IPS DF 6.9 (cell line): ENCODE measurements around the gene RHNO1.
A peak's percentile ranks its signal among the peaks of the same experiment; 100 is the strongest.

Experiments used
- DNase-seq: peaks from one replicate; pipeline ENCODE4 v3.0.0-alpha.2; 2013; ENCODE audit warnings: low read depth, low spot score
- H3K27ac ChIP-seq: one replicate; pipeline ENCODE4 v1.5.1; 2013; ENCODE audit warnings: low read length, control low read depth
- H3K27me3 ChIP-seq: 2 replicates; pipeline ENCODE4 v1.6.1; 2013; ENCODE audit warnings: mild to moderate bottlenecking, low read length; ENCODE audit not compliant: control insufficient read depth, insufficient read depth
- H3K36me3 ChIP-seq: 2 replicates; pipeline ENCODE4 v1.6.1; 2013; ENCODE audit warnings: low read length; ENCODE audit not compliant: control insufficient read depth, insufficient read depth
- H3K4me1 ChIP-seq: 2 replicates; pipeline ENCODE4 v1.6.1; 2013; ENCODE audit warnings: low read length; ENCODE audit not compliant: control insufficient read depth, insufficient read depth
- H3K4me3 ChIP-seq: 2 replicates; pipeline ENCODE4 v1.5.1; 2013; ENCODE audit warnings: mild to moderate bottlenecking, low read length
- H3K9me3 ChIP-seq: 2 replicates; pipeline ENCODE4 v1.6.1; 2013; ENCODE audit warnings: low read length, inconsistent platforms; ENCODE audit not compliant: control insufficient read depth, insufficient read depth
- WGBS: extraction: QIAGEN DNeasy Blood & Tissue Kit; methylation state at CpG from one replicate; pipeline ENCODE4 v1.1.7; 2013; ENCODE audit warnings: mixed read lengths, missing lambda C conversion rate; ENCODE audit not compliant: insufficient read length, insufficient coverage; 5-methylcytosine and 5-hydroxymethylcytosine counted together

Gene RHNO1

GRCh38 chr12:2884810-2885209 lies 7.8 kb downstream of the RHNO1 start:
- Histone ChIP-seq H3K9me3 (no peaks in the 10 kb centered on the region), H3K27ac (no peak overlapping the region)
- WGBS = no CpG with 5 or more reads among the region's 2 CpGs

GRCh38 chr12:2886768-2887450 lies 9.9 kb downstream of the RHNO1 start:
- Histone ChIP-seq H3K36me3 (peaks cover 2% of the 10 kb centered on the region; the same call in 1 of the 2 replicates), H3K4me3 (no peak overlapping the region)
- WGBS = no CpG with 5 or more reads among the region's 10 CpGs

More at GRCh38 chr12:2884810-2885209, 7.8 kb downstream of the RHNO1 start:
- Histone ChIP-seq H3K27me3 (no peaks in the 10 kb centered on the region), H3K4me3 (no peak overlapping the region), H3K36me3 (peaks cover 2% of the 10 kb centered on the region; the same call in 1 of the 2 replicates), H3K4me1 (no peaks in the 10 kb centered on the region)
- no peak for DNase-seq

GRCh38 chr12:2890001-2890387 lies 13.0 kb downstream of the RHNO1 start:
- no peak overlapping the region for H3K27ac ChIP-seq
- no peaks in the 10 kb centered on the region for H3K27me3 ChIP-seq
- WGBS = no CpG with 5 or more reads among the region's 10 CpGs
- H3K36me3 ChIP-seq = peaks cover 2% of the 10 kb centered on the region; the same call in 1 of the 2 replicates
- peak overlapping the region; percentile 73; the same call in 1 of the 2 replicates for H3K4me3 ChIP-seq
- no peaks in the 10 kb centered on the region for H3K9me3 ChIP-seq
- DNase-seq = no peak
- no peaks in the 10 kb centered on the region for H3K4me1 ChIP-seq

More at GRCh38 chr12:2886768-2887450, 9.9 kb downstream of the RHNO1 start:
- DNase-seq = no peak
- Histone ChIP-seq H3K27ac (no peak overlapping the region), H3K9me3 (no peaks in the 10 kb centered on the region), H3K4me1 (no peaks in the 10 kb centered on the region), H3K27me3 (no peaks in the 10 kb centered on the region)

DNA sequence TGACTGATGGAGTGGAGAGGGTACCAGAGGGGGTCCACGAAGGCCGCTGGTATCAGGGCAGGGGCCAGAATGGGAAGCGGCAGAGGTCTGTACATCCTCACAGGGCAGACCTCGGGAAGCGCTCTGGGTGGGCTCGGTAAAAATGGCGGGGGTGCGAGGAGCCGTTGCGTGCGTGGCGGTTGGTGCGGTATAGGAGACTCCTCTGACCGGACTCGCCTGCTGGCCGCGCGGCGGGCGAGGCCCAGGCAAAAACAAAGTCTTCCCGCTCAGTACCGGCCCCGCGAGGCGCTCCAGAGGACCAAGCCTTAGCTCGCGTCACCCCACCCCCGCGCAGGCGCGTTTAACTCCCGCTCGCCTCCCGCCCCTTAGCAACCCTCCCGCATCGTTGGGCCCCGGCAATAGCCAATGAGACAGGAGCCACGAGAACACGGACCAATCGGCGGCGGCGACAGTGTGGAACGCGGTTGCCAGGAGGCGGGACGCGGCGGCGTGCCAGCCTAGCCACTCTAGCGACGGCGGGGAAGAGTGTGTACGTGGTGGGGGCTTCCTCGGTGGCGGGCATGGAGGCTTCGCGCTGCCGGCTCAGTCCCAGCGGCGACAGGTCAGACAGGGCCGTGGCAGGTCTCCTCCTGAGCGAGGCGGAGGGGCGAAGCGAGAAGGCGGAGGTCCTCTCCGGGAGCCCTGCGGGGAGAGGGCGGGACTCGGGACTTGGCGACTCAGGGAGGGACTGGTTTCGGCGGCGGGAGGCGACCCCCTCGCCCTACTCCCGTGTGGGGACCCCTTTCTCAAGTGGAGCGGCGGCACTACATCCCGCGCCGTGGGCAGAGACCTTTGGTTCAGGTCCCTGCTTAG lies 13.6 kb downstream of the RHNO1 start, which contains the start of gene TULP3:
TSS of gene TULP3 (plus strand) at position 504 of the 852 bp plus-strand sequence. CDS start at position 561, 57 bp downstream.
- no peaks in the 10 kb centered on the region for H3K27me3 ChIP-seq
- WGBS = no CpG with 5 or more reads among the region's 83 CpGs
- peak within 1 kb of the TSS; percentile 73; the same call in 1 of the 2 replicates for H3K4me3 ChIP-seq
- no peaks in the 10 kb centered on the region for H3K4me1 ChIP-seq
- H3K27ac ChIP-seq = no peak within 1 kb of the TSS
- DNase-seq = peak; percentile 91
- H3K9me3 ChIP-seq = no peaks in the 10 kb centered on the region
- peaks cover 2% of the 10 kb centered on the region; the same call in 1 of the 2 replicates for H3K36me3 ChIP-seq

DNA sequence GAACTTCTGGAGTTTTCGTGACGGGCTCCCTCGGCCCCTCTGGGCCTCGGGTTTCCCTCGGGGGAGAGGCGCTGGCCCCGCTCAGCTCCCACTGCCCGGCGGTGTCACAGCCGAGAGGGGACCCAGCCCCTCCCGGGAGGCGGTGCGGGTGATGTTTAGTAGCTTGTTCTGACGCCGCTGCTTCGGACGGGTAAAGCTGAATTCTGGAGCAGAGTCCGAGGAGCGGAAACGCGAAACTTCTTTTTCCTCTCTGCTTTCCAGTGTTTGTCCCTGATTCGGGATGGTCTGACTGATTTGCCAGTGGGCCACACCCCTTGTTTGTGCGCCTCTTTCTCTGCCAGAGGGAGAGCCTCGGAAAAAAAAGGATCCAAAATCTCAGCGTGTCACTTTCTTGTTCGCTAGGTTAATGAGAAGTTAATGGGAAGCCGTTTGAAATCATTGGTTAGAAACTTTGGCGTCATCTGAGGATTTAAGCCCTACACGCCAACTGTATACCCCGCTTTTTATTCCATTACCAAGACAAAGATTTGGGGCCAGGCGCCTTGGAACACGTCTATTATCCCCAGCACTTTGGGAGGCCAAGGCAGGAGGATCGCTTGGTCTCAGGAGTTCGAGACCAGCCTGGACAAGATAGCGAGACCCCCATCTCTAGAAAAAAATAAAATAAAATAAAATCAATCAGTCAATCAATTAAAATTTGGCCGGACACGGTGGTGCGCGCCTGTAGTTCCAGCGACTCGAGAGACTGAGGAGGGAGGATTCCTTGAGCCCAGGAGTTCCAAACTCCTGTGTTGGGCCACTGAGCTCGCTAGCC lies 14.4 kb downstream of the RHNO1 start:
- no peak overlapping the region for H3K27ac ChIP-seq
- no peak for DNase-seq
- no peaks in the 10 kb centered on the region; the same call in 1 of the 2 replicates for H3K36me3 ChIP-seq
- H3K4me1 ChIP-seq = no peaks in the 10 kb centered on the region
- H3K9me3 ChIP-seq = no peaks in the 10 kb centered on the region
- H3K4me3 ChIP-seq = peak overlapping the region; percentile 73; the same call in 1 of the 2 replicates
- H3K27me3 ChIP-seq = no peaks in the 10 kb centered on the region
- no CpG with 5 or more reads among the region's 42 CpGs for WGBS

GRCh38 chr12:2892246-2892645 lies 15.2 kb downstream of the RHNO1 start:
- no peak overlapping the region for H3K4me3 ChIP-seq
- H3K27ac ChIP-seq = no peak overlapping the region
- no peaks in the 10 kb centered on the region; the same call in 1 of the 2 replicates for H3K36me3 ChIP-seq
- H3K27me3 ChIP-seq = no peaks in the 10 kb centered on the region
- no peaks in the 10 kb centered on the region for H3K9me3 ChIP-seq
- no peaks in the 10 kb centered on the region for H3K4me1 ChIP-seq
- no peak for DNase-seq
- WGBS = no CpG with 5 or more reads among the region's 12 CpGs

DNA sequence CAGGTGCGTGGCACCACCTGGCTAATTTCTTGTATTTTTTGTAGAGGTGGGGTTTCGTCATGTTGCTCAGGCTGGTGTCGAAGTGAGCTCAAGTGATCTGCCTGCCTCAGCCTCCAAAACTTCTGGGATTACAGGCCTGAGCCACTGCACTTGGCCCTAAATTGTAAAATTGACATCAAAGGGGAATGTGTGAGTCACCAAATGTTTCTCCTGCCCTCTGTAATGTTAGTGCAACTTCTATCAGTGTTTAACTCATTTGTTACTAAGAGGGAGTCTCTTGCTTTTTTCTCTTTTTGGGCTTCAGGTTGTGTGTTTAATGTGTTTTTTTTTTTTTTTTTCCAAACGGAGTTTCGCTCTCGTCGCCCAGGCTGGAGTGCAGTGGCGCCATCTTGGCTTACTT lies 16.0 kb downstream of the RHNO1 start:
- no CpG with 5 or more reads among the region's 8 CpGs for WGBS

GRCh38 chr12:2895051-2895451 lies 18.0 kb downstream of the RHNO1 start:
- WGBS = no CpG with 5 or more reads among the region's 2 CpGs
- DNase-seq = no peak
- H3K4me3 ChIP-seq = no peak overlapping the region
- H3K36me3 ChIP-seq = no peaks in the 10 kb centered on the region
- no peaks in the 10 kb centered on the region for H3K4me1 ChIP-seq
- H3K27me3 ChIP-seq = no peaks in the 10 kb centered on the region
- H3K27ac ChIP-seq = no peak overlapping the region
- H3K9me3 ChIP-seq = no peaks in the 10 kb centered on the region

More for the DNA sequence above, 16.0 kb downstream of the RHNO1 start:
- Histone ChIP-seq H3K27ac (no peak overlapping the region), H3K9me3 (no peaks in the 10 kb centered on the region), H3K4me1 (no peaks in the 10 kb centered on the region), H3K4me3 (no peak overlapping the region), H3K27me3 (no peaks in the 10 kb centered on the region), H3K36me3 (no peaks in the 10 kb centered on the region; the same call in 1 of the 2 replicates)
- DNase-seq = no peak

GRCh38 chr12:2895511-2895910 lies 18.5 kb downstream of the RHNO1 start:
- Histone ChIP-seq H3K27me3 (no peaks in the 10 kb centered on the region), H3K4me1 (no peaks in the 10 kb centered on the region), H3K9me3 (no peaks in the 10 kb centered on the region), H3K27ac (no peak overlapping the region), H3K4me3 (no peak overlapping the region), H3K36me3 (no peaks in the 10 kb centered on the region)
- WGBS = no CpG with 5 or more reads among the region's 2 CpGs
- DNase-seq = no peak

DNA sequence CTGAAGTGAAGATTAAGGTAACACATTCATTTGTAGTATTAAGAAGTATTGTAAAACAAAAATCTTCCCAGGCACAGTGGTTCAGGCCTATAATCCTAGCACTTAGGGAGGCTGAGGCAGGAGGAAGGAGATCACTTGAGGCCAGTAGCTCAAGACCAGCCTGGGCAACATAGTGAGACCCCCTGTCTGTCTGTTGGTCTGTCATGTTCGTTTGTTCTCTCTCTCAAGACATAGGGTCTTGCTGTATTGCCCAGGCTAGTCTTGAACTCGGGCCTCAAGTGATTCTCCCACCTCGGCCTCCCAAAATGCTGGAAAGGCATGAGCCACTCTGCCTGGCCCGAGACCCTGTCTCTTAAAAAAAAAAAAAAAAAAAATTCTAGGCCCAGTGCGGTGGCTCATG lies 20.4 kb downstream of the RHNO1 start:
- Histone ChIP-seq H3K27ac (no peak overlapping the region), H3K4me1 (no peaks in the 10 kb centered on the region), H3K36me3 (no peaks in the 10 kb centered on the region), H3K9me3 (no peaks in the 10 kb centered on the region), H3K27me3 (no peaks in the 10 kb centered on the region), H3K4me3 (no peak overlapping the region)
- no CpG with 5 or more reads among the region's 5 CpGs for WGBS
- no peak for DNase-seq
